Sigmoid colon (tissue), 4 donors: Measurements from ENCODE around the gene FABP7.

Source experiments
- CTCF ChIP-seq, 4 experiments: fragments of 450-650 bp in 3 of 4; fragments of 200-600 bp in 1 of 4; IDR thresholded peaks; one replicate each; pipeline ENCODE4 v1.5.1; 2016 to 2019; ENCODE audit warnings: antibody characterized with exemption in 4 of 4, mild to moderate bottlenecking in 3 of 4, moderate library complexity in 2 of 4
- EP300 ChIP-seq, 4 donors: sonication (generic); formaldehyde crosslinking; IDR thresholded peaks; one replicate each; pipeline ENCODE4 v1.6.1; 2017; ENCODE audit warnings: antibody characterized with exemption in 4 of 4
- POLR2A ChIP-seq, 2 donors: fragments of 450-650 bp; IDR thresholded peaks; one replicate each; pipeline ENCODE4 v1.6.1; 2016; ENCODE audit warnings: antibody characterized with exemption in 2 of 2, mild to moderate bottlenecking in 2 of 2, moderate library complexity in 2 of 2
- POLR2AphosphoS5 ChIP-seq, 4 donors: sonication (generic); formaldehyde crosslinking; IDR thresholded peaks; one replicate each; pipeline ENCODE4 v1.6.1; 2017; ENCODE audit warnings: antibody characterized with exemption in 4 of 4

DNA sequence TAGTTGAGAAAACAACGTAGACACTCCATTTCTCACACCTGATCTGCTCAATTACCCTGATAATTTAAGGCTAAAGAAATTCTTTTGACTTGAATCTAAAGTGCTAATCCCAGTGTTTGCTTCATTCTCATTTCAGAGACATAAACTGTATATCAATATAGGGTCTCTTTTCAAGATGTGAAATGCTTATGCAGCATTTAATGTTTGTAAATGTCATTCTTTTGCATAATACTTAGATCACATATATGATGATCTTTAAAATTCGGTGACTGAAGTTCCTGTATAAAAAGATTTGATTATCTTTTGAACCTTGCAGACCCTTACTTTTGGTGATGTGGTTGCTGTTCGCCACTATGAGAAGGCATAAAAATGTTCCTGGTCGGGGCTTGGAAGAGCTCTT is 3.9 kb downstream of the FABP7 start:
- no peak for TF ChIP-seq CTCF (IDR thresholded peaks at IDR 0.05)
- TF ChIP-seq POLR2A (IDR thresholded peaks at IDR 0.05): no peak
- no peak for TF ChIP-seq POLR2AphosphoS5 (IDR thresholded peaks at IDR 0.05)
- no peak for TF ChIP-seq EP300 (IDR thresholded peaks at IDR 0.05)
